Brain microvascular endothelial cell (primary cell): ENCODE measurements around the gene GRIK4.

Experiments
- DNase-seq: peaks from one replicate; pipeline ENCODE4 v3.0.0-alpha.2; 2020
- H3K27ac ChIP-seq: fragments of 250-450 bp; sonication (Bioruptor Pico); 2 replicates; pipeline ENCODE4 v1.5.1; 2020; ENCODE audit warnings: mild to moderate bottlenecking, moderate library complexity
- H3K27me3 ChIP-seq: fragments of 250-450 bp; sonication (Bioruptor Pico); replicated peaks from 2 replicates; pipeline ENCODE4 v1.5.1; 2020; ENCODE audit warnings: mild to moderate bottlenecking
- H3K36me3 ChIP-seq: fragments of 250-450 bp; sonication (Bioruptor Pico); replicated peaks from 2 replicates; pipeline ENCODE4 v1.5.1; 2020; ENCODE audit warnings: mild to moderate bottlenecking
- H3K4me3 ChIP-seq: 2 replicates; pipeline ENCODE4 v1.5.1; 2011; ENCODE audit warnings: low read depth, mild to moderate bottlenecking, control low read depth, low read length, moderate library complexity
- CTCF ChIP-seq: IDR thresholded peaks from 2 replicates; pipeline ENCODE4 v1.5.1; 2011; ENCODE audit warnings: low read depth, mild to moderate bottlenecking, moderate library complexity, low read length, control low read depth, inconsistent platforms; ENCODE audit errors: missing control alignments
- in situ Hi-C: cut with HindIII; loops from 2 replicates; pipeline ENCODE4 v1.10.0; 2017; ENCODE audit warnings: low sequenced_read_pairs, low pct_ligation_motif_present

Gene GRIK4

DNA sequence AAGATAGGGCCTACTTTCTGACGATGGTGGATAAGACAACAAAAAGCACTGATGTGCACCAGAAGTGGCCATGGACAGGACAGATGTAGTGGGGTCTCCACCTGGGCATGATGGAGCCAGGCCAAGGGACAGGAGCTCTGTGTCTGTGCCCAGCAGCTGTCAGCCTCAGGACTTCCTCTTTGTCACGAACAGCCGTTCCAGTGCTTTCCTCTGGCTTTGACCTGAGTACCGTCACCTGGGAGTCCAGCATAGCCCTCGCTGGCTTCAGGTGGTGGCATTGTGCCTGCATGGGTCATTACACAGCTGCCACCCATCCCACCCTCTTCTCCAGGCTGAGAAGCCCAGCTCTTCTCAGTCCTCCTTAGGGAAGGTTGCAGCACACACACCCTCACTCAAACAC lies 137.8 kb downstream of the GRIK4 start:
- no peak overlapping the region for H3K4me3 ChIP-seq
- no peak overlapping the region for H3K27ac ChIP-seq
- TF ChIP-seq CTCF, result no peak
- H3K36me3 ChIP-seq, result no peaks in the 10 kb centered on the region
- H3K27me3 ChIP-seq, result peaks cover 5% of the 10 kb centered on the region
- no peak for DNase-seq
- in situ Hi-C loops, result no loop called here

DNA sequence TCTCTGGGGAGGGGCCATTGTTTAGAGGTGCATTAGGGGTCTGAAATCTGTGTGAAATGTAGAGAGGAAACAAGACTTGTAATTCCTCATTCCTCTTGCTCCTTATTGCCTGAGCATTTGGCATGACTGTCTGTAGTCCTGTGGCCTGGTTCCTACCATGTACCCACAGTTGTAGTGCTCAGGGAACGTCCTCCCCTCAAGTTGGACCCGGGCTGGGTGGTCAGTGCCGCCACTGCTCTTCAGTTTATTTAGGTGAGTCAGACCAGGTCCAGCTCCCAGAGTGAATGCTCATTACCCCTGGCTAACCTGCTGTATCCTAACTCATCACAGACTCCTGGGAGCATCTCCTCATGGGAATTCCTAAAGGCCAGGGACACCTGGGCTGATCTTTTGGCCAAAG lies 139.8 kb downstream of the GRIK4 start:
- DNase-seq, result no peak
- in situ Hi-C loops, result no loop called here
- no peak overlapping the region for H3K27ac ChIP-seq
- H3K36me3 ChIP-seq, result no peaks in the 10 kb centered on the region
- no peak overlapping the region for H3K4me3 ChIP-seq
- no peaks in the 10 kb centered on the region for H3K27me3 ChIP-seq
- TF ChIP-seq CTCF, result no peak

DNA sequence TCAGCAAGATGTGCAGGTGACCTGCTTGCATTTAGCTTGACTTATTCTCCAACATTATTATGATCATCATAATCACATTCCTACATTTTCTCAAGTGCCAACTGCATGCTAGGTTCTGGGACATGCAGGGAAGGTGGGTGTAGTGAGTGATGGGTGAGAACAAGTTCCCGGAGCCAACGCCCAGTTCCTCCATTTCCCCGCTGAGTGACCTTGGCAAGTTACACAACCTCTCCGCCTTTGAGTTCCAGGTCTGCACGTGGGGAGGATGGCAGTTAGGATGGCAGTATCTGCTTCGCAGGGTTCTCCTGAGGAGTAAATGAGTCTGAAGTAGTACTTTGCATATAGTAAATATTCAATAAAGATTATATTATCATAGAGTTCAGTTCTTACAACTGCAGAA lies 140.3 kb downstream of the GRIK4 start:
- in situ Hi-C loops, result no loop called here
- no peak for TF ChIP-seq CTCF
- no peak overlapping the region for H3K27ac ChIP-seq

GRCh38 chr11:120652705-120653335 lies 141.3 kb downstream of the GRIK4 start:
- no peak for DNase-seq
- in situ Hi-C loops, result no loop called here

More for the DNA sequence above, 140.3 kb downstream of the GRIK4 start:
- Histone ChIP-seq H3K4me3 (no peak overlapping the region), H3K36me3 (no peaks in the 10 kb centered on the region), H3K27me3 (no peaks in the 10 kb centered on the region)
- DNase-seq, result no peak

DNA sequence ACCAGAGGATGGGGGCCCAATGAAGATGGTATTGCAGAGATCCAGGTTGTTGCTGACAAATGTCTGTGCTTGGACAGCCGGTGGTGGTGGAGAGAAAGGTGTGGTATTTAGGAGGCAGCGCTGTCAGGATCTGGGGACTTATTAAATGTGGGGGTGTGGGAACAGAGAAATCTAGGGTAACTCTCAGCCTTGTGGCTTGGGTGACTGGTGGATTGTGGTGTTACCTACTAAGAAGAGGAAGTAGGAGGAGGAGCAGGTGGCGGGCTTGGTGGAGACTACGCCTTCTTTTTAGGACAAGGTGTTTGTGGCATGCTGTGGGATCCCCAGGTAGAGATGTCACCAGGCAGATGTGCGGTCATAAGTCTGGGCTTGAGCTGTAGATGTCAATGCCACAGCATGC lies 144.0 kb downstream of the GRIK4 start:
- no peak for TF ChIP-seq CTCF
- no peak overlapping the region for H3K4me3 ChIP-seq
- H3K27me3 ChIP-seq, result no peaks in the 10 kb centered on the region
- in situ Hi-C loops, result no loop called here
- no peak for DNase-seq
- no peaks in the 10 kb centered on the region for H3K36me3 ChIP-seq
- no peak overlapping the region for H3K27ac ChIP-seq

More at GRCh38 chr11:120652705-120653335, 141.3 kb downstream of the GRIK4 start:
- H3K36me3 ChIP-seq, result no peaks in the 10 kb centered on the region
- no peak overlapping the region for H3K4me3 ChIP-seq
- H3K27me3 ChIP-seq, result no peaks in the 10 kb centered on the region
- no peak overlapping the region for H3K27ac ChIP-seq
- TF ChIP-seq CTCF, result no peak
